PC-9 (cell line): Measurements from ENCODE around the gene GYG1.

ENCODE experiments used
- CTCF ChIP-seq: fragments of 200-600 bp; sonication (generic); conservative IDR thresholded peaks from 2 replicates; pipeline ENCODE4 v1.6.1; 2017; ENCODE audit warnings: mixed run types, antibody characterized with exemption, mild to moderate bottlenecking, moderate library complexity
- EZH2 ChIP-seq: fragments of 200-600 bp; sonication (generic); IDR thresholded peaks from 2 replicates; pipeline ENCODE4 v1.8.0; 2017; ENCODE audit warnings: antibody characterized with exemption, low read depth

- TF ChIP-seq EZH2, result no peak
- TF ChIP-seq CTCF, result no peak
Measured at GRCh38 chr3:149037684-149038083, 46.3 kb downstream of the GYG1 start.
